Endodermal cell (in vitro differentiated cells): ENCODE results near the gene NDUFS4. TPM values are rescaled to one million over a fixed set of nuclear protein-coding genes. Genes with fewer than 3 reads are reported as not detected.

Experiments used
- DNase-seq: peaks from one replicate; pipeline ENCODE4 v3.0.0-alpha.2; 2017
- H3K27ac ChIP-seq: 2 replicates; pipeline ENCODE4 v1.5.1; 2013; ENCODE audit warnings: mild to moderate bottlenecking, low read depth, low read length, moderate library complexity
- H3K27me3 ChIP-seq: 2 replicates; pipeline ENCODE4 v1.6.1; 2013; ENCODE audit warnings: mild to moderate bottlenecking, low read length, moderate library complexity; ENCODE audit not compliant: insufficient read depth, control insufficient read depth, poor library complexity, severe bottlenecking
- H3K36me3 ChIP-seq: 2 replicates; pipeline ENCODE4 v1.7.0; 2013; ENCODE audit warnings: mild to moderate bottlenecking, low read length, moderate library complexity; ENCODE audit not compliant: control insufficient read depth, insufficient read depth
- H3K4me1 ChIP-seq: one replicate; pipeline ENCODE4 v1.7.0; 2013; ENCODE audit warnings: low read length; ENCODE audit not compliant: control insufficient read depth, insufficient read depth
- H3K4me3 ChIP-seq: 2 replicates; pipeline ENCODE4 v1.5.1; 2013; ENCODE audit warnings: mild to moderate bottlenecking, low read length, moderate library complexity
- H3K9ac ChIP-seq: 2 replicates; pipeline ENCODE4 v1.6.1; 2013; ENCODE audit warnings: mild to moderate bottlenecking, low read length, moderate library complexity; ENCODE audit not compliant: poor library complexity, severe bottlenecking; ENCODE audit errors: extremely low read depth
- H3K9me3 ChIP-seq: 2 replicates; pipeline ENCODE4 v1.6.1; 2013; ENCODE audit warnings: mild to moderate bottlenecking, low read length, moderate library complexity; ENCODE audit not compliant: control insufficient read depth
- H3K27ac Mint-ChIP-seq: 2 replicates; pipeline ENCODE4 v1.8.0; 2020; ENCODE audit warnings: mixed read lengths
- H3K27me3 Mint-ChIP-seq: 2 replicates; pipeline ENCODE4 v1.8.0; 2021; ENCODE audit warnings: mild to moderate bottlenecking, mixed read lengths; ENCODE audit not compliant: insufficient read depth
- H3K36me3 Mint-ChIP-seq: 2 replicates; pipeline ENCODE4 v1.8.0; 2020; ENCODE audit warnings: low read depth, mixed read lengths
- H3K4me1 Mint-ChIP-seq: 2 replicates; pipeline ENCODE4 v1.8.0; 2020; ENCODE audit warnings: mixed read lengths
- H3K4me3 Mint-ChIP-seq: 2 replicates; pipeline ENCODE4 v1.8.0; 2020; ENCODE audit warnings: mild to moderate bottlenecking, moderate library complexity, mixed read lengths
- H3K9me3 Mint-ChIP-seq: 2 replicates; pipeline ENCODE4 v1.8.0; 2020; ENCODE audit warnings: mild to moderate bottlenecking, mixed read lengths
- CTCF ChIP-seq: fragments of 200-600 bp; sonication (generic); conservative IDR thresholded peaks from 2 replicates; pipeline ENCODE4 v1.5.0; 2021; ENCODE audit warnings: antibody characterized with exemption, mild to moderate bottlenecking
- WGBS, 2 experiments: methylation state at CpG; one replicate each; pipeline versions ENCODE4 v1.1.5 to v1.1.7; 2013; ENCODE audit warnings: missing lambda C conversion rate in 2 of 2, mixed read lengths in 1 of 2; ENCODE audit not compliant: insufficient coverage in 1 of 2, insufficient read length in 1 of 2; 5-methylcytosine and 5-hydroxymethylcytosine counted together
- total RNA-seq, 2 donors: library from RNA; stranded (reverse); fragmentation: NEBNext Ultra II Directional in 1 of 2; extraction: Animal tissue kit (Norgen Biotek cat#: 25700) in 1 of 2; gene quantifications; 2 replicates in 1 of 2; 3 replicates in 1 of 2; pipeline ENCODE4 v1.2.1, GENCODE V29; 2021

NDUFS4 gene
- total RNA-seq, 2 donors from 2014 or later: 55.0 to 88.3 TPM

- no peaks in the 10 kb centered on the region for H3K4me1 Mint-ChIP-seq
- no peaks in the 10 kb centered on the region for H3K27me3 Mint-ChIP-seq
- H3K4me3 ChIP-seq: no peak overlapping the region
- no peak overlapping the region for H3K27ac Mint-ChIP-seq
- H3K27me3 ChIP-seq: no peaks in the 10 kb centered on the region
- no peak overlapping the region for H3K27ac ChIP-seq
- H3K36me3 ChIP-seq: no peaks in the 10 kb centered on the region
- no peaks in the 10 kb centered on the region for H3K36me3 Mint-ChIP-seq
- H3K4me3 Mint-ChIP-seq: no peak overlapping the region
- no peak for DNase-seq
- WGBS, 2 experiments: 95 to 100% methylated on average over 1 to 3 of the region's 3 CpGs
- no peaks in the 10 kb centered on the region for H3K4me1 ChIP-seq
- H3K9me3 ChIP-seq: peaks cover 13% of the 10 kb centered on the region
- no peak for TF ChIP-seq CTCF
- peaks cover 12% of the 10 kb centered on the region for H3K9me3 Mint-ChIP-seq
- H3K9ac ChIP-seq: no peak overlapping the region
These were observed 153.7 kb downstream of the NDUFS4 start for GRCh38 chr5:53713978-53714666.

- Mint-ChIP-seq H3K4me1 (no peaks in the 10 kb centered on the region), H3K27me3 (no peaks in the 10 kb centered on the region), H3K27ac (no peak overlapping the region), H3K4me3 (no peak overlapping the region), H3K36me3 (no peaks in the 10 kb centered on the region), H3K9me3 (peaks cover 9% of the 10 kb centered on the region)
- TF ChIP-seq CTCF: no peak
- Histone ChIP-seq H3K27ac (no peak overlapping the region), H3K4me3 (no peak overlapping the region), H3K9ac (no peak overlapping the region), H3K4me1 (no peaks in the 10 kb centered on the region), H3K9me3 (peaks cover 9% of the 10 kb centered on the region), H3K36me3 (no peaks in the 10 kb centered on the region), H3K27me3 (no peaks in the 10 kb centered on the region)
- DNase-seq: no peak
These were observed 154.2 kb downstream of the NDUFS4 start for GRCh38 chr5:53714667-53715010.

- no peak overlapping the region for H3K4me3 ChIP-seq
- Mint-ChIP-seq H3K36me3 (no peaks in the 10 kb centered on the region), H3K4me3 (no peak overlapping the region), H3K9me3 (peaks cover 10% of the 10 kb centered on the region), H3K27me3 (no peaks in the 10 kb centered on the region), H3K4me1 (no peaks in the 10 kb centered on the region), H3K27ac (no peak overlapping the region)
- H3K27ac ChIP-seq: no peak overlapping the region
- peaks cover 15% of the 10 kb centered on the region for H3K9me3 ChIP-seq
- no peaks in the 10 kb centered on the region for H3K27me3 ChIP-seq
- no peaks in the 10 kb centered on the region for H3K4me1 ChIP-seq
- H3K9ac ChIP-seq: no peak overlapping the region
- no peak for DNase-seq
- no peaks in the 10 kb centered on the region for H3K36me3 ChIP-seq
- 97 to 100% methylated on average over 1 to 3 of the region's 3 CpGs for WGBS, 2 experiments
- no peak for TF ChIP-seq CTCF
These were observed 165.7 kb downstream of the NDUFS4 start for GRCh38 chr5:53726121-53726520.
